KMS-11 (cell line): ENCODE results near the gene CHAF1A.

Experiments
- H2AFZ ChIP-seq: fragments of 200-600 bp; sonication (generic); 2 replicates; pipeline ENCODE4 v1.6.1; 2016; ENCODE audit warnings: antibody characterized with exemption, mixed run types, low read depth
- H3K27ac ChIP-seq: fragments of 200-600 bp; sonication (generic); 2 replicates; pipeline ENCODE4 v1.6.1; 2016; ENCODE audit warnings: mild to moderate bottlenecking, mixed run types
- H3K27me3 ChIP-seq: fragments of 200-600 bp; sonication (generic); 2 replicates; pipeline ENCODE4 v1.6.1; 2017; ENCODE audit warnings: mild to moderate bottlenecking, low read depth, mixed run types, moderate library complexity; ENCODE audit not compliant: insufficient read depth
- H3K36me3 ChIP-seq: fragments of 200-600 bp; sonication (generic); 2 replicates; pipeline ENCODE4 v1.6.1; 2017; ENCODE audit warnings: mild to moderate bottlenecking, mixed run types; ENCODE audit not compliant: insufficient read depth
- H3K4me1 ChIP-seq: fragments of 200-600 bp; sonication (generic); 2 replicates; pipeline ENCODE4 v1.6.1; 2016; ENCODE audit warnings: mild to moderate bottlenecking, low read depth, mixed run types; ENCODE audit not compliant: poor library complexity, severe bottlenecking
- H3K4me2 ChIP-seq: fragments of 200-600 bp; sonication (generic); 2 replicates; pipeline ENCODE4 v1.7.0; 2016; ENCODE audit warnings: mild to moderate bottlenecking, mixed run types
- H3K4me3 ChIP-seq: fragments of 200-600 bp; sonication (generic); IDR thresholded peaks from 2 replicates; pipeline ENCODE4 v1.6.1; 2017; ENCODE audit warnings: low read depth, low read length, mixed read lengths; ENCODE audit not compliant: insufficient read depth
- H3K79me2 ChIP-seq: fragments of 200-600 bp; sonication (generic); 2 replicates; pipeline ENCODE4 v1.6.1; 2016; ENCODE audit warnings: low read depth, mixed run types; ENCODE audit not compliant: insufficient read depth
- H3K9ac ChIP-seq: fragments of 200-600 bp; sonication (generic); 2 replicates; pipeline ENCODE4 v1.6.1; 2016; ENCODE audit warnings: mild to moderate bottlenecking, mixed run types
- H4K20me1 ChIP-seq: fragments of 200-600 bp; sonication (generic); 2 replicates; pipeline ENCODE4 v1.6.1; 2016; ENCODE audit warnings: mild to moderate bottlenecking, mixed run types; ENCODE audit not compliant: insufficient read depth
- CTCF ChIP-seq: fragments of 200-600 bp; sonication (generic); conservative IDR thresholded peaks from 2 replicates; pipeline ENCODE4 v1.6.1; 2017; ENCODE audit warnings: low read depth, mild to moderate bottlenecking, antibody characterized with exemption, low read length, moderate library complexity, mixed read lengths

CHAF1A gene

GRCh38 chr19:4393947-4394590 lies 8.4 kb upstream of the CHAF1A start:
- H3K79me2 ChIP-seq = peaks cover 83% of the 10 kb centered on the region
- H3K9ac ChIP-seq = no peak overlapping the region
- H3K36me3 ChIP-seq = no peaks in the 10 kb centered on the region
- no peak overlapping the region for H2AFZ ChIP-seq
- H3K4me2 ChIP-seq = no peak overlapping the region
- H3K27me3 ChIP-seq = no peaks in the 10 kb centered on the region
- peaks cover 5% of the 10 kb centered on the region for H3K4me1 ChIP-seq
- H3K4me3 ChIP-seq = no peak overlapping the region
- no peak for TF ChIP-seq CTCF
- H4K20me1 ChIP-seq = no peaks in the 10 kb centered on the region; the same call in 1 of the 2 replicates
- H3K27ac ChIP-seq = no peak overlapping the region

GRCh38 chr19:4396949-4397783 lies 5.3 kb upstream of the CHAF1A start:
- Histone ChIP-seq H3K27ac (no peak overlapping the region), H3K9ac (no peak overlapping the region), H3K4me3 (no peak overlapping the region), H3K27me3 (no peaks in the 10 kb centered on the region), H4K20me1 (no peaks in the 10 kb centered on the region), H3K79me2 (peaks cover 78% of the 10 kb centered on the region), H3K4me2 (no peak overlapping the region), H3K4me1 (peaks cover 18% of the 10 kb centered on the region), H3K36me3 (no peaks in the 10 kb centered on the region), H2AFZ (no peak overlapping the region)
- no peak for TF ChIP-seq CTCF

GRCh38 chr19:4399812-4400134 lies 2.7 kb upstream of the CHAF1A start:
- Histone ChIP-seq H4K20me1 (peaks cover under 1% of the 10 kb centered on the region; the same call in 1 of the 2 replicates), H3K4me2 (peak overlapping the region; percentile 92), H3K27me3 (no peaks in the 10 kb centered on the region), H2AFZ (peak overlapping the region; percentile 61), H3K79me2 (peaks cover 74% of the 10 kb centered on the region), H3K27ac (peak overlapping the region; percentile 40), H3K4me3 (no peak overlapping the region), H3K9ac (peak overlapping the region; percentile 79; the same call in 1 of the 2 replicates), H3K4me1 (peaks cover 32% of the 10 kb centered on the region), H3K36me3 (no peaks in the 10 kb centered on the region)
- TF ChIP-seq CTCF = no peak

GRCh38 chr19:4400135-4400936 lies 2.1 kb upstream of the CHAF1A start, which contains the start of gene SH3GL1:
SH3GL1 (minus strand) TSS chr19:4400547; CDS start chr19:4400368, 179 bp downstream.
- peaks cover 5% of the 10 kb centered on the region for H4K20me1 ChIP-seq
- H3K27ac ChIP-seq = peak within 1 kb of the TSS; percentile 40
- H3K79me2 ChIP-seq = peaks cover 74% of the 10 kb centered on the region
- H3K36me3 ChIP-seq = no peaks in the 10 kb centered on the region
- peak; percentile 85 for TF ChIP-seq CTCF
- H2AFZ ChIP-seq = peak within 1 kb of the TSS; percentile 61
- peaks cover 33% of the 10 kb centered on the region for H3K4me1 ChIP-seq
- peak within 1 kb of the TSS; percentile 79; the same call in 1 of the 2 replicates for H3K9ac ChIP-seq
- peak within 1 kb of the TSS; percentile 92 for H3K4me2 ChIP-seq
- H3K4me3 ChIP-seq = no peak within 1 kb of the TSS
- H3K27me3 ChIP-seq = no peaks in the 10 kb centered on the region
